RCC 7860 (cell line): Measurements from ENCODE around the gene NAA15.
A peak's percentile ranks its signal among the peaks of the same experiment; 100 is the strongest.
"Not testable (repeated sequence)": the region's sequence is repeated elsewhere in the genome, so short reads cannot be mapped to it uniquely, and the experiment has no call there.

Source experiments
- DNase-seq: peaks from one replicate; pipeline ENCODE4 v3.0.0-alpha.2; 2015; ENCODE audit warnings: low spot score
- FAIRE-seq: peaks from 2 replicates; lab custom pipeline; 2012; peaks lifted over from hg19 to GRCh38; lab: Jason Lieb, UNC

Gene NAA15

GRCh38 chr4:139301113-139301820 is at the start of gene NAA15:
Gene NAA15, plus strand, starts transcription at chr4:139301505. Its CDS starts 273 bp downstream, at chr4:139301778.
- DNase-seq = peak; percentile 91
- peak; percentile 83 for FAIRE-seq

DNA sequence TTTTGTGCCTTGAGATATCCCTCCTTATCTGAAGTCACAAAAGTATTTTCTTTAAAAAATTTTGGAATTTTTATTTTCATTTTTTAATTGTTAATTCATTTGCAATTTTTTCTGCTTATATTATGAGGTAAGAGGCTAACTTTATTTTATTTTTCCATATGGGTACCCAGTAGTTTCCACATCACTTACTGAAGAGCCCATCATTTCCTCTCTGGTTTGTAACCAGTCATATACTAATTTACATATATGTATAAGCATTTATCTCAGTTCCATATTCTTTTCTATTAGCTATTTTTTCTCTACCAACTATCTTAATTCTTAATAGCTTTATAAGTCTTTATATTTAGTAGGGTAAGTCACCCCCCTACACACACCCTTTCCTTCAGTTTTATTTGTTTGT is 48.3 kb upstream of the NAA15 start:
- no peak for FAIRE-seq
- DNase-seq = no peak

DNA sequence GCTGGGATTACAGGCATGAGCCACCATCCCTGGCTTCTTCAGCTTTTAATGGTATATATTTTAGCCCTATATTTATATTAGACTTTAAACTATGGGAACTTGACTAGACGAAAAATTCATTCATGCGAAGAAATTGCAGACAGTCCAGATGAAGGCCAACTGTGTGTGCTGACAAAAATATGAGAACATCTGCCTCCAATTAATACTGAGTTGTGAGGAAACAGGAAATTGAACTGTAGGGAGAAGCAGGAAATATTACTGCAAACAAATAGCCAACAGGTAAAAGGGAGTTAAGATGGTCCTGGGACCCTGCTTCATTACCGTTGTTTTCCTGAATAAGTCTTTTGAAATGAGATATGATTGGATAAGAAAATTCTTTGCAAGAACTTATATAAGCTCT is 47.6 kb upstream of the NAA15 start:
- no peak for FAIRE-seq
- no peak for DNase-seq

GRCh38 chr4:139255581-139255980 is 45.7 kb upstream of the NAA15 start:
- not testable (repeated sequence) for FAIRE-seq, DNase-seq

- no peak for DNase-seq
- FAIRE-seq = no peak
These were observed 45.0 kb upstream of the NAA15 start for GRCh38 chr4:139256349-139256748.

GRCh38 chr4:139265654-139266053 is 35.7 kb upstream of the NAA15 start:
- FAIRE-seq (no peak), DNase-seq (no peak)

DNA sequence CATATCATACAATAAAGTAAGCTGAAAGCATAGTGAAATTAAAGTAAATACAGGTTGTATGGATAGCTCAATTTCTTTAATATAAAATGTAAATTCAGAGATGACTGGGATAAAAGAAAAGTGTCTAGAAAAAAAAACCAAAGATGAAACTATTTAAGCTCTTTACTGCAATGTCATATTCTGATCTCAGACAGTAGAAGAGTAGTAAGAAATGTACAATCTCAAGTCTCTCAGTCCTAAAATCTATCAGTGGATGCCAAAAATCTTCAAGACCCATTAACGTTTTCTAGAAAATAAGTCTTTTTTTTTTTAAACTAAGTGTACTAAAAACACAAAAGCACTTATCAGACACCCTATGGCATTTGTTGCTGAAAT is 35.1 kb upstream of the NAA15 start:
- no peak for FAIRE-seq

GRCh38 chr4:139266583-139267257 is 34.6 kb upstream of the NAA15 start:
- FAIRE-seq (peak; percentile 84), DNase-seq (peak; percentile 74)

More for the DNA sequence above, 35.1 kb upstream of the NAA15 start:
- no peak for DNase-seq

DNA sequence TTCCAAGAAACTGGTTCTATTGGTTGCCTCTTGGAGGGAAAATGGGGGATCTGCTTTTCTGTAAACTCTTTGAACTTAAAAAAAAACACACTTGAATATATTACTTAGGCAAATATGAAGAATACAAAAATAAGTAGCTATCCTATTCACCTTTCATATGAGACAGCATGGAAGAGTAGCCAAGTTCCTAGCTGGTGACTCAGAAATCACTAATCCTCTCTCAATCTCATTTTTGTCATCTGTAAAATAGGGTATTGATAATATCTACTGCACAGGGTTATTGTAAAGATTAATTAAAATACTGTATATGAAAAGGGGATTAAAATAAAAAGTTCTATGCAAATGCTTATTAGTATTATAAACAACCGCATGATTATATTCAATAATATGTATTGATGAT is 34.0 kb upstream of the NAA15 start:
- peak; percentile 67 for FAIRE-seq
- no peak for DNase-seq

GRCh38 chr4:139273835-139274234 is 27.5 kb upstream of the NAA15 start:
- DNase-seq = no peak
- FAIRE-seq = no peak

DNA sequence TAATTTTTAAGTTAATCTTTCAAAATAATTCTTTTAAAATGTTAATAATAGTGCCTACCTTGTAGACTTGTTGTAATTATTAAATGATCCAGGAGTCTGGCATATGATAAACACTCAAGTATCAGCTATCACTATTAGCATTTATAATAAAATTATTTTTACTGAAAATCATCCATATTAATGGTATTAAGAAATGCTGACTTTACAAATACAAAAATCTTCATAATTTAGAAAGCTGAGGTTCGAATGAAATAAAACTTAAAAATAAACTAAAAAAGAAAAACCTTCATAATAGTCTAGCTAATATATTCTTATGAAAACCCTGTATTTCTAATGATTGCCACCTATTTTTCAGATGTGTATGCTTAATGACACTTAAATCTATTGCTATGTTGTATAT is 26.5 kb upstream of the NAA15 start:
- DNase-seq = no peak
- FAIRE-seq = no peak

GRCh38 chr4:139275281-139275735 is 26.0 kb upstream of the NAA15 start:
- no peak for FAIRE-seq
- no peak for DNase-seq

- no peak for FAIRE-seq
- no peak for DNase-seq
These were observed 22.8 kb upstream of the NAA15 start for GRCh38 chr4:139278485-139278884.

DNA sequence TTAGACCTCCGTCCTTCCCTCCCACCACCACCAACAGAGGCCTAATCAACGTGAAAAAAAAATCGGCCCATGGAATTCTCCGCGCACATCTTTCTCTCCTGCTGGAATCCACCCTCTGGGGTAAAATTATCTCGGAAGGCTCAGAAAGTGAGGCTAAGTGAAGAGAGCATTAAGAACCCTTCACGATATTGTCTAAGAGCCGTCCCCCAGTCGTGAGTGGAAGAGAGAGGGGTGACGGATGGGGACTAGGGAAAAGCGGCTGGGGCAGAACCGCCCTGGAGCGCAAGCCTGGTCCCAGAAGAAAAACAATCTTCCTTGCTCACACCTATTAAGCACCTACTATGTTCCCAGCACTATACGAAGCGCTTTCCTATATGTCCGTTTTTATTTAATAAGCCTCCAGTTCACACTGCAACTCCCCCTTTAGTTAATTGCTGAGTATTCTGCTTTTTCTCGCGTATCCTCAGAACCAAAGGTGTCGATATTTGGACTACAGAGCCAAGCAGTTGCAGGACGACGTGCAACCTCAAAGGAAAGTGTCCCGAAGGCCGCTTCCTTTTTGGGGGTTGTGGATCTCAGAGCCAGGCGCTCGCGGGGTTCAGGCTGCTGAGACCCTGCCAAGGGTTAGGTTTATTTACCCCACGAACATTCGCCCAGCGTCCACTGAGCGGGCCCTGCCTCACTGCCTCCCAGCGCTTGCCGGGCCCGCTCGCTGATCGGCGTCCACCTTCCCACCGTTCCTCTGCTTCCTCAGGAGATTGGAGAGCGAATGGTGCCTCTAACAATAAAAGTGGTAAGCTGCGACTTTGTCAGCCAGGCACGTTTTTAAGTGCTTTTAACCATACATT is 22.2 kb upstream of the NAA15 start:
- no peak for FAIRE-seq
- DNase-seq = no peak

GRCh38 chr4:139279760-139280620 is 21.3 kb upstream of the NAA15 start, which contains the start of gene MGARP:
Gene MGARP, minus strand, starts transcription at chr4:139280225. Its CDS starts 67 bp downstream, at chr4:139280158.
- FAIRE-seq = no peak
- DNase-seq = no peak

GRCh38 chr4:139282065-139282720 is 19.1 kb upstream of the NAA15 start:
- no peak for FAIRE-seq
- DNase-seq = no peak

DNA sequence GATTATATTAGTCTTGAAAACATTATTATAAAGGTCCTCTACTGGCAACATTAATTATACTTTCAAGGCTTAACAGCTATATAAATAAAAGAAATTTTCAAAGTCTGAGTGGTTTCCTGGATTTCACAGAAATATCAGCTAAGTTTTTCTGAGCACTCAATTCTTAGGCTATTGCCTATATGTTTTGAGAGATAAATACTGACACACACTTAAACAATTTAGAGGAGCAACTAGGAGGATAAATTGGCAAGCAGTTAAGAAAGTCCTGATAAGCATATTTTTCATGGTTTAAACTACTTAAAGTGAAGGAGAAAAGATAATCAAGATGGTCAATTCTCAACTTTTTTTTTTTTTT is 18.6 kb upstream of the NAA15 start:
- no peak for FAIRE-seq
- DNase-seq = no peak

DNA sequence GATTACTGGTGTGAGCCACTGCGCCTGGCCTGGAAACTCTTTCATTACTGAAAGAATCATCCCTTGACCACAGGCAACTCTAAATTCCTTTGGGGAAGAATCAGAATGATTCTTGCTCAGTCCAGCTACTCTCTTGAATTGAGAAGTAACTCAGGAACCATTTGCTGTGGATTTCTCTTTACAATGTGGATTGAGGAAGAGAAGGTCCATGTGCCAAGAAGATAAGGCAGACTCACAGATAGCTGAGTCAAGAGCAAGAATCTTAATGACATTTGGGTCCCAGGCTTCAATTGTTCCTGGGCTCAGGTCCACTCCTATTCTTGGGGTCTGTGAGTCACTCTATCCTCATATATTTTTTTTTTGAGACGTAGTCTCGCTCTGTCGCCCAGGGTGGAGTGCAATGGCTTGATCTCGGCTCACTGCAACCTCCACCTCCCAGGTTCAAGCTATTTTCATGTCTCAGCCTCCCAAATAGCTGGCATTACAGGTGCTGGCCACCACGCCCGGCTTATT is 15.1 kb upstream of the NAA15 start:
- no peak for FAIRE-seq
- peak; percentile 35 for DNase-seq

DNA sequence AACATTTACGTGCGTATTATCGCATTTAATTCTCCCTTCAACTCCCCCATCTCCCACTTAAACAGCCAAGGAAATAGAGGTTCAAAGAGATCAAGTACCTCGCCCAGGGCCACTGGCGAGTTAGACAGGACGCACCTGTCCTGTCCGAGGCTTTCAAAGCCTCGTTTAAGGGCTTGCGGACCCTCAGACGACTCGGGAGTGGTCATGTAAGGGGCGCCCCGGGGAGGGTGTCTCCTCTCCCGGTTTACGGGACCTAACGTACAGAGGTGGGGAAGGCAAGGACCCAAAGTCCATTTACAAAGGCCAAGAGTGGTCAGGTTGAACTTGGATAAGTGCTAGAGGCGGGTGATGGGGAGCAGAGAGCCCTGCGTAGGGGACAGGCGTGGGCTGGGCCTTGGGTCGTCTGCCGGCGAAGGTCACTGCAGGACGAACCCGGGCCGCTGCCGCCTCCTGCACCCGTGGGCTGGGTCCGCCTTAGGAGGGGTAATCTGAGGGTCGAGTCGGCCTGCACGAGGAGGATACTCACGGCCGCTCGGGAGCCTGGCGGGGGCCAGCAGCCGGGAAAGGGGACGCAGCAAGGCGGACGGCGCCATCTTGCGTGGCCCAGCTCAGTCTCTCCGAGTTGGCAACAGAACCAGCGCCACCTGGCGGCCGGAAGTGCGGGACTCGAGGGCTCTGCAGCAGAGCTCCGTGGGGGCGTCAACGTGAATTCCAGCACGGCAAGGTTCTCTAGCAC is 5.9 kb upstream of the NAA15 start:
- FAIRE-seq (no peak), DNase-seq (peak; percentile 72)
